Measurements from ENCODE around the gene ADD3.
"Not testable (repeated sequence)": the region's sequence is repeated elsewhere in the genome, so short reads cannot be mapped to it uniquely, and the experiment has no call there.

Gene ADD3

DNA sequence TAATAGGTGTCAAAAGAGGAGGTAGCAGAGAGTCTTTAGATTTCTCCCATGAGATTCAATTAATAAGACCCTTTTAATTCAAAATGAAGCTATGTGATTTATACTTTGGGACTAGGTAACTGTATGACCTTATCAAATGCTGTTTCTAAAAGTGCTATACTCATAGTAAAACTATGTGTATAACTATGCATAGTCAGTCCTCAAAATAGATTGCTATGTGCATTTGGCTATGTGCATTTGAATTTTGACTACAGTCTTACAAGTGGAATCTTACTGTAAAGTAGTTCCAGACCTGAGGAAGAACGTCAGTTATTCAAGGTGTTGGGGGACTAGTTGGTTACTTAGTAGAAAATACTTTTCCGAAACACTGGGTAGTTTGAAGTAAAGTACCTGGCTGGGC is 36.9 kb downstream of the ADD3 start:
- H3K27ac ChIP-seq: no peak overlapping the region
- TF ChIP-seq ZFX (IDR thresholded peaks at IDR 0.05; ENCODE audit: borderline replicate concordance): no peak
- TF ChIP-seq, protein P1, sequence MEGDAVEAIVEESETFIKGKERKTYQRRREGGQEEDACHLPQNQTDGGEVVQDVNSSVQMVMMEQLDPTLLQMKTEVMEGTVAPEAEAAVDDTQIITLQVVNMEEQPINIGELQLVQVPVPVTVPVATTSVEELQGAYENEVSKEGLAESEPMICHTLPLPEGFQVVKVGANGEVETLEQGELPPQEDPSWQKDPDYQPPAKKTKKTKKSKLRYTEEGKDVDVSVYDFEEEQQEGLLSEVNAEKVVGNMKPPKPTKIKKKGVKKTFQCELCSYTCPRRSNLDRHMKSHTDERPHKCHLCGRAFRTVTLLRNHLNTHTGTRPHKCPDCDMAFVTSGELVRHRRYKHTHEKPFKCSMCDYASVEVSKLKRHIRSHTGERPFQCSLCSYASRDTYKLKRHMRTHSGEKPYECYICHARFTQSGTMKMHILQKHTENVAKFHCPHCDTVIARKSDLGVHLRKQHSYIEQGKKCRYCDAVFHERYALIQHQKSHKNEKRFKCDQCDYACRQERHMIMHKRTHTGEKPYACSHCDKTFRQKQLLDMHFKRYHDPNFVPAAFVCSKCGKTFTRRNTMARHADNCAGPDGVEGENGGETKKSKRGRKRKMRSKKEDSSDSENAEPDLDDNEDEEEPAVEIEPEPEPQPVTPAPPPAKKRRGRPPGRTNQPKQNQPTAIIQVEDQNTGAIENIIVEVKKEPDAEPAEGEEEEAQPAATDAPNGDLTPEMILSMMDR (IDR thresholded peaks at IDR 0.05): no peak

DNA sequence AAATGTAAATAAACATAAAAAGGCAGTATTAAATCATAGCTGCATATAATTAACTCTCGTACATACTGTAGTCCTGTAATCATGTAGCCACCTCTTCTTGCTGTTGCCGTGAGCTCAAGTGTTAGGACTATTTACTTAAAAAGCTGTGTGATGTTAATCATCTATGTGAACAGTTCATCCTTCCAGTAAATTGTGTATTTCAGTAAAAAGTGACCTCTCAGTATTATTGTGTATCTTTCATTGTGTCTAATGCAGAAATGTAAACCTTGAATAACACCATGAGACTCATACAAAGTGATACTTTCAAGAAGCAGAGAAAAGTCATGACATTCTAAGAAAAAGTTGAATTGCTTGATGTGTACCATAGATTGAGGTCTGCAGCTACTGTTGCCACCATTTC is 38.0 kb downstream of the ADD3 start:
- TF ChIP-seq, protein P1 (IDR thresholded peaks at IDR 0.05): no peak
- no peak for TF ChIP-seq ZFX (IDR thresholded peaks at IDR 0.05; ENCODE audit: borderline replicate concordance)
- no peak overlapping the region for H3K27ac ChIP-seq

DNA sequence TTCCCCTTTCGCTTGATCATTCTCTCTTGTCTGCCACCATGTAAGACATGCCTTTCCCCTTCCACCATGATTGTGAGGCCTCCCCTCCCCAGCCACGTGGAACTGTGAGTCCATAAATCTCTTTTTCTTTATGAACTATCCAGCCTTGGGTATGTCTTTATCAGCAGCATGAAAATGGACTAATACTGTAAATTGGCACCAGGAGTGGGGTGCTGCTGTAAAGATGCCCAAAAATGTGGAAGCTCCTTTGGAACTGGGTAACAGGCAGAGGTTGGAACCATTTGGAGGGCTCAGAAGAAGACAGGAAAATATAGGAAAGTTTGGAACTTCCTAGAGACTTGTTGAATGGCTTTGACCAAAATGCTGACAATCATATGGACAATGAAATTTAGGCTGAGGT is 40.4 kb downstream of the ADD3 start:
- not testable (repeated sequence) for H3K27ac ChIP-seq

DNA sequence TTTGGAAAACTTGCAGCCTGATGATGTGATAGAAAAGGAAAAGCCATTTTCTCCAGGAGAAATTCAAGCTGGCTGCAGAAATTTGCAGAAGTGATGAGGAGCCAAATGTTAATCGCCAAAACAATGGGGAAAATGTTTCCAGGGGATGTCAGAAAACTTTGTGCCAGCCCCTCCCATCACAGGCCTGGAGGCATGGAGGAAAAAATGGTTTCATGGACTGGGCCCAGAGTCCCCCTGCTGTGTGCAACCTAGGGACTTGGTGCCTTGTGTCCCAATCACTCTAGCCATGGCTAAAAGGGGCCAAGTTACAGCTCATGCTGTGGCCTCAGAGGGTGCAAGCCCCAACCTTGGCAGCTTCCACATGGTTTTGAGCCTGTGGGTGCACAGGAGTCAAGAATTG is 41.0 kb downstream of the ADD3 start:
- H3K27ac ChIP-seq: no peak overlapping the region
- no peak for TF ChIP-seq ZFX (IDR thresholded peaks at IDR 0.05; ENCODE audit: borderline replicate concordance)
- TF ChIP-seq, protein P1 (IDR thresholded peaks at IDR 0.05): no peak

DNA sequence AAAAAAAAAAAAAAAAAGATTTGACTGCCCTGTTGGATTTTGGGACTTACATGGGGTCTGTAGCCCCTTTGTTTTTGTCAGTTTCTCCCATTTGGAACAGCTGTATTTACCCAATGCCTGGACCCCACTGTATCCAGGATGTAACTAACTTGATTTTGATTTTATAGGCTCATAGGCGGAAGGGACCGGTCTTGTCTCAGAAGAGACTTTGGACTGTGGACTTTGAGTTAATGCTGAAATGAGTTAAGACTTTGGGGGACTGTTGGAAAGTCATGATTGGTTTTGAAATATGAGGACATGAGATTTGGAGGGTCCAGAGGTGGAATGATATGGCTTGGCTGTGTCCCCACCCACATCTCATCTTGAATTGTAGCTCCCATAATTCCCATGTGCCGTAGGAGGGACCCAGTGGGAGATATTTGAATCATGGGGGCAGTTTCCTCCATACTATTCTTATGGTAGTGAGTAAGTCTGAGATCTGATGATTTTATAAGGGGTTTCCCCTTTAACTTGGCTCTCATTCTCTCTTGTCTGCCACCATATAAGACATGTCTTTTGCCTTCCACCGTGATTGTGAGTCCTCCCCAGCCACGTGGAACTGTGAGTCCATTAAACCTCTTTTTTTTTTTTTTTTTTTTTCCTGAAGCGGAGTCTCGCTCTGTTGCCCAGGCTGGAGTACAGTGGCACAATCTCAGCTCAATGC is 42.3 kb downstream of the ADD3 start:
- H3K27ac ChIP-seq: not testable (repeated sequence)

DNA sequence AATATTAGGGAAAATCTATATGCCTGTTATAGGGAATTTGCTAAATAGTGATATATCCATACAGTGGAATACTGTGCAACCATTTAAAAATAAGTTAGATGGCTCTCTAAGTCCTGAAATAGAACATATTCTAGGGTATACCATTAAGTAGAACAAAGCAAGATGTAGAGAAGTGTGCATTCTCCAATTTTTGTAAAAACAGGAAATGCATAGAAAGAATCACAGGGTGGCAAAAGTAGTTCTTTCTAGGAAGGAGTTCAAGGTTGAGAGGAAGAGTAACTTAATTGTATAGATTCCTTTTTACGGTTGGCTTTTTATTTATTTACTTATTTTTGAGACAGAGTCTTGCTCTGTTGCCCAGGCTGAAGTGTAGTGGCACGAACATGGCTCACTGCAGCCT is 43.7 kb downstream of the ADD3 start:
- H3K27ac ChIP-seq: no peak overlapping the region
- TF ChIP-seq, protein P1 (IDR thresholded peaks at IDR 0.05): no peak
- no peak for TF ChIP-seq ZFX (IDR thresholded peaks at IDR 0.05; ENCODE audit: borderline replicate concordance)

DNA sequence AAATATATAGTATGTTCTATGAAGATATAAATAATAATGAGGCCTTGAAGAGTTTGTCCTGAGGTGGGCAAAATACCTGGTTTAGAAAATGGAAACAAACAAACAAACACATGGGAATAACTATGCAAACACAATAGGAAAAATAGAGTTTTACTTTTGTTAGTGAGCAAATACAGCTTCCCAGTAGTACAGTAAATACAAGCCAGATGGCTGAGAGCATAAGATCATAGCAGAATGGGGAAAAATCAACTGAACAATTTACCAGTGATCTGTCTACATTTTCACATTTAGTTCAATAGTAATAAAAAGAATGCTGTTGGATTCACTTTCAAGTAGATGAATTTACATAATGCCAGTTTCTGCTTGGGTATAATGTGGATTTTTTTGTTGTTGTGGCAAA is 45.1 kb downstream of the ADD3 start:
- TF ChIP-seq ZFX (IDR thresholded peaks at IDR 0.05; ENCODE audit: borderline replicate concordance): no peak
- TF ChIP-seq, protein P1 (IDR thresholded peaks at IDR 0.05): no peak
- H3K27ac ChIP-seq: no peak overlapping the region

DNA sequence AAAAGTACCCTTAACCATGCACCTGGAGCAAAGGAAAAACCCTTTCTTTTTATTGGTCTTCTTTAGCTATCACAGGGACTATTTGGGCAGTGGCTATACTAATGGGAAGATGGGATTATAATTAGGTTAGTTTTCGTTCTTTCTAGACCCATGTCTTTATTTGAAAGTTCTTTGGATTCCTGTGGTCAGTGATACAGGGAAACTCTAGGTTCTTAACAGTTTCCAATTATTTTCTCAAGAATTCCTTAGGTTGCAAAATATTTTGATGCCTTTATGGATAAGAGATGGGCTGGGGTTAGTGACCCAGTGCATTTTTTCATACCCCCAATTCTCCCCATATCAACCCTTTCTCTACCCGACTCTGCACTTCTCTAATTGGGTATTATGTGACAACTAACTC is 49.0 kb downstream of the ADD3 start:
- no peak overlapping the region for H3K27ac ChIP-seq

More for the DNA sequence above, 49.0 kb downstream of the ADD3 start:
- TF ChIP-seq ZFX (IDR thresholded peaks at IDR 0.05; ENCODE audit: borderline replicate concordance): no peak
- TF ChIP-seq, protein P1 (IDR thresholded peaks at IDR 0.05): no peak
